Esophagus squamous epithelium (tissue), 4 donors: ENCODE data around the gene TTC21B.

ENCODE experiments used
- CTCF ChIP-seq, 6 experiments: fragments of 450-650 bp in 4 of 6; fragments of 200-600 bp in 2 of 6; sonication (generic) in 2 of 6; IDR thresholded peaks; one replicate each; pipeline ENCODE4 v1.5.1; 2016 to 2019; ENCODE audit warnings: antibody characterized with exemption in 6 of 6, mild to moderate bottlenecking in 4 of 6, moderate library complexity in 4 of 6
- POLR2A ChIP-seq, 4 donors: fragments of 450-650 bp; IDR thresholded peaks; one replicate each; pipeline ENCODE4 v1.6.1; 2017; ENCODE audit warnings: antibody characterized with exemption in 4 of 4, mild to moderate bottlenecking in 4 of 4, moderate library complexity in 3 of 4

- no peak for TF ChIP-seq POLR2A (IDR thresholded peaks at IDR 0.05)
- no peak for TF ChIP-seq CTCF (IDR thresholded peaks at IDR 0.05)
Observed at GRCh38 chr2:165897074-165897473, 56.5 kb downstream of the TTC21B start.
